Liver (tissue), 9 donors: Measurements from ENCODE around the gene TSPAN17. TPM values are rescaled to one million over a fixed set of nuclear protein-coding genes. Genes with fewer than 3 reads are reported as not detected.

ENCODE experiments used
- DNase-seq: peaks from one replicate; pipeline ENCODE4 v3.0.0-alpha.2; 2017; ENCODE audit warnings: low spot score
- H3K27ac ChIP-seq, 2 donors: one replicate each; pipeline ENCODE4 v1.7.0; 2013; ENCODE audit warnings: inconsistent platforms in 2 of 2, low read length in 2 of 2, control low read depth in 1 of 2, low read depth in 1 of 2, mild to moderate bottlenecking in 1 of 2
- H3K27me3 ChIP-seq, 4 donors: one replicate each; pipeline versions ENCODE4 v1.6.1 to v1.7.0; 2013; ENCODE audit warnings: low read length in 3 of 4, inconsistent platforms in 1 of 4, mild to moderate bottlenecking in 1 of 4, moderate library complexity in 1 of 4; ENCODE audit not compliant: control insufficient read depth in 4 of 4, insufficient read depth in 4 of 4
- H3K36me3 ChIP-seq, 4 donors: one replicate each; pipeline versions ENCODE4 v1.6.1 to v1.7.0; 2013; ENCODE audit warnings: low read length in 3 of 4, mild to moderate bottlenecking in 3 of 4, low read depth in 1 of 4, moderate library complexity in 1 of 4; ENCODE audit not compliant: control insufficient read depth in 4 of 4, insufficient read depth in 3 of 4
- H3K4me1 ChIP-seq, 4 donors: one replicate each; pipeline versions ENCODE4 v1.6.1 to v1.7.0; 2013; ENCODE audit warnings: low read length in 3 of 4, mild to moderate bottlenecking in 3 of 4, moderate library complexity in 1 of 4; ENCODE audit not compliant: control insufficient read depth in 4 of 4, insufficient read depth in 4 of 4
- H3K4me3 ChIP-seq, 3 donors: one replicate each; pipeline versions ENCODE4 v1.6.1 to v1.7.0; 2013; ENCODE audit warnings: low read length in 3 of 3, control low read depth in 1 of 3, low read depth in 1 of 3, mild to moderate bottlenecking in 1 of 3
- H3K9ac ChIP-seq, 2 donors: one replicate each; pipeline ENCODE4 v1.7.0; 2013; ENCODE audit warnings: low read length in 2 of 2, mild to moderate bottlenecking in 2 of 2, moderate library complexity in 2 of 2, control low read depth in 1 of 2, low read depth in 1 of 2
- H3K9me3 ChIP-seq, 4 donors: one replicate each; pipeline versions ENCODE4 v1.6.1 to v1.7.0; 2013; ENCODE audit warnings: low read length in 3 of 4; ENCODE audit not compliant: control insufficient read depth in 4 of 4
- ATF3 ChIP-seq: IDR thresholded peaks from 2 replicates; pipeline ENCODE4 v1.6.1; 2016; ENCODE audit warnings: antibody characterized with exemption
- EGR1 ChIP-seq, 2 donors: IDR thresholded peaks; 2 replicates each; pipeline ENCODE4 v1.6.1; 2016 to 2018; ENCODE audit warnings: antibody characterized with exemption in 2 of 2, low read depth in 2 of 2
- FOXA1 ChIP-seq: IDR thresholded peaks from 2 replicates; pipeline ENCODE4 v1.6.1; 2016; ENCODE audit warnings: antibody characterized with exemption
- FOXA2 ChIP-seq: IDR thresholded peaks from 2 replicates; pipeline ENCODE4 v1.6.1; 2016; ENCODE audit warnings: antibody characterized with exemption
- GABPA ChIP-seq, 2 donors: IDR thresholded peaks in 1 of 2; conservative IDR thresholded peaks in 1 of 2; 2 replicates each; pipeline ENCODE4 v1.6.1; 2016; ENCODE audit warnings: antibody characterized with exemption in 2 of 2, mild to moderate bottlenecking in 1 of 2, moderate library complexity in 1 of 2
- HNF4A ChIP-seq, 2 donors: conservative IDR thresholded peaks; 2 replicates each; pipeline ENCODE4 v1.6.1; 2016; ENCODE audit warnings: antibody characterized with exemption in 2 of 2, mild to moderate bottlenecking in 2 of 2
- HNF4G ChIP-seq: IDR thresholded peaks from 2 replicates; pipeline ENCODE4 v1.6.1; 2016; ENCODE audit warnings: antibody characterized with exemption
- JUND ChIP-seq, 2 donors: IDR thresholded peaks; 2 replicates each; pipeline ENCODE4 v1.6.1; 2016; ENCODE audit warnings: antibody characterized with exemption in 2 of 2
- MAX ChIP-seq: IDR thresholded peaks from 2 replicates; pipeline ENCODE4 v1.6.1; 2016; ENCODE audit warnings: antibody characterized with exemption
- NR2F2 ChIP-seq: IDR thresholded peaks from 2 replicates; pipeline ENCODE4 v1.6.1; 2016; ENCODE audit warnings: antibody characterized with exemption
- RAD21 ChIP-seq, 2 donors: IDR thresholded peaks; 2 replicates each; pipeline ENCODE4 v1.6.1; 2016; ENCODE audit warnings: antibody characterized with exemption in 2 of 2, mild to moderate bottlenecking in 2 of 2
- REST ChIP-seq: IDR thresholded peaks from 2 replicates; pipeline ENCODE4 v1.6.1; 2016; ENCODE audit warnings: antibody characterized with exemption, mild to moderate bottlenecking
- RXRA ChIP-seq, 2 donors: IDR thresholded peaks; 2 replicates each; pipeline ENCODE4 v1.6.1; 2017 to 2018; ENCODE audit warnings: antibody characterized with exemption in 2 of 2, mild to moderate bottlenecking in 1 of 2
- SP1 ChIP-seq: IDR thresholded peaks from 2 replicates; pipeline ENCODE4 v1.6.1; 2018; ENCODE audit warnings: antibody characterized with exemption, mild to moderate bottlenecking
- TAF1 ChIP-seq: conservative IDR thresholded peaks from 2 replicates; pipeline ENCODE4 v1.6.1; 2016; ENCODE audit warnings: antibody characterized with exemption, mild to moderate bottlenecking
- YY1 ChIP-seq: IDR thresholded peaks from 2 replicates; pipeline ENCODE4 v1.6.1; 2016; ENCODE audit warnings: antibody characterized with exemption, mild to moderate bottlenecking
- ZBTB33 ChIP-seq: IDR thresholded peaks from 2 replicates; pipeline ENCODE4 v1.6.1; 2016; ENCODE audit warnings: antibody characterized with exemption
- WGBS: extraction: QIAGEN DNeasy Blood & Tissue Kit; methylation state at CpG from one replicate; pipeline ENCODE4 v1.1.7; 2013; 5-methylcytosine and 5-hydroxymethylcytosine counted together
- polyA plus RNA-seq, 2 donors: library from polyadenylated mRNA; stranded (reverse) in 1 of 2; unstranded in 1 of 2; fragments of 200-250 nt in 1 of 2; fragments of >200 nt in 1 of 2; fragmentation: Nextera tagmentation in 1 of 2; extraction: Ambion mirVana in 1 of 2; gene quantifications; one replicate each; pipeline versions ENCODE4 v1.2.1 to v1.2.3, GENCODE V29; 2013 to 2015
- total RNA-seq, 2 donors: library from RNA; depleted of rRNA; stranded (reverse); fragments of >200 nt; gene quantifications; one replicate each; pipeline ENCODE4 v1.2.3, GENCODE V29; 2014
- donor health status: healthy.
- donor health status: healthy.
- donor health status: healthy.
- donor health status: healthy.
- donor health status: healthy.

TSPAN17 gene
- total and polyA plus RNA-seq, 4 donors: 5.7 to 43.4 (median 16.2) TPM

- 87% methylated on average over 13 of the region's 13 CpGs for WGBS
- H3K27me3 ChIP-seq: no peaks in the 10 kb centered on the region
Measured at GRCh38 chr5:176703857-176704256, 56.6 kb downstream of the TSPAN17 start.

GRCh38 chr5:176704355-176704754 lies 57.1 kb downstream of the TSPAN17 start:
- H3K9ac ChIP-seq: no peak overlapping the region
- DNase-seq: no peak
- TF ChIP-seq SP1 (no peak), FOXA1 (no peak), EGR1 (IDR thresholded peaks at IDR 0.05; ENCODE audit: low read depth in 2 of 2) (no peak), YY1 (no peak), GABPA (IDR thresholded peaks at IDR 0.05 in 1 of 2, conservative IDR thresholded peaks at IDR 0.05 in 1 of 2) (no peak), HNF4A (conservative IDR thresholded peaks at IDR 0.05) (no peak), HNF4G (no peak), REST (no peak), RAD21 (IDR thresholded peaks at IDR 0.05) (no peak), FOXA2 (no peak), NR2F2 (no peak)

More at GRCh38 chr5:176703857-176704256, 56.6 kb downstream of the TSPAN17 start:
- H3K9me3 ChIP-seq: no peaks in the 10 kb centered on the region
- no peaks in the 10 kb centered on the region for H3K4me1 ChIP-seq
- no peaks in the 10 kb centered on the region for H3K36me3 ChIP-seq
- no peak overlapping the region for H3K4me3 ChIP-seq
- no peak for DNase-seq
- TF ChIP-seq ATF3 (no peak), SP1 (no peak), MAX (no peak), RXRA (IDR thresholded peaks at IDR 0.05) (no peak), TAF1 (no peak), GABPA (IDR thresholded peaks at IDR 0.05 in 1 of 2, conservative IDR thresholded peaks at IDR 0.05 in 1 of 2) (no peak), REST (no peak), JUND (IDR thresholded peaks at IDR 0.05) (no peak), EGR1 (IDR thresholded peaks at IDR 0.05; ENCODE audit: low read depth in 2 of 2) (no peak), RAD21 (IDR thresholded peaks at IDR 0.05) (no peak), ZBTB33 (no peak)
- H3K27ac ChIP-seq: no peak overlapping the region
- H3K9ac ChIP-seq: no peak overlapping the region

More at GRCh38 chr5:176704355-176704754, 57.1 kb downstream of the TSPAN17 start:
- H3K4me1 ChIP-seq: no peaks in the 10 kb centered on the region
- no peaks in the 10 kb centered on the region for H3K9me3 ChIP-seq
- no peak overlapping the region for H3K4me3 ChIP-seq
- 89% methylated on average over 3 of the region's 3 CpGs for WGBS
- no peak overlapping the region for H3K27ac ChIP-seq
- no peaks in the 10 kb centered on the region for H3K36me3 ChIP-seq
- no peaks in the 10 kb centered on the region for H3K27me3 ChIP-seq
